Measurements from ENCODE around the gene PKM.

Gene PKM

DNA sequence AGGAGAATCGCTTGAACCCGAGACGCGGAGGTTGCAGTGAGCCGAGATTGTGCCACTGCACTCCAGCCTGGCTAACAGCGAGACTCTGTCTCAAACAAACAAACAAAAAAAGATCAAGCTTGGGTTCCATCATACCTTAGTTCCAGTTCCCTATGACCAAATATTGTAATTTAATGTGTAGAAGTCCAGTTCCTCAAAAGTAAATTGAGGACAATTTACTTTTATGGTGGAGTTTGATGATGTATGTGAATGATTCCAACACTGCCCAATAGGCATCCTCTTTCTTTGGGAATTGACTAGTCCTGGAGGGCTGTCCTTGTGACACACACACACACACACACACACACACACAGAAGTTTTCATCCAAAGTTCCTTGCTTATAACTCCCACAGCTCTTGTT, 2.8 kb upstream of the PKM start:
- no peak for DNase-seq

DNA sequence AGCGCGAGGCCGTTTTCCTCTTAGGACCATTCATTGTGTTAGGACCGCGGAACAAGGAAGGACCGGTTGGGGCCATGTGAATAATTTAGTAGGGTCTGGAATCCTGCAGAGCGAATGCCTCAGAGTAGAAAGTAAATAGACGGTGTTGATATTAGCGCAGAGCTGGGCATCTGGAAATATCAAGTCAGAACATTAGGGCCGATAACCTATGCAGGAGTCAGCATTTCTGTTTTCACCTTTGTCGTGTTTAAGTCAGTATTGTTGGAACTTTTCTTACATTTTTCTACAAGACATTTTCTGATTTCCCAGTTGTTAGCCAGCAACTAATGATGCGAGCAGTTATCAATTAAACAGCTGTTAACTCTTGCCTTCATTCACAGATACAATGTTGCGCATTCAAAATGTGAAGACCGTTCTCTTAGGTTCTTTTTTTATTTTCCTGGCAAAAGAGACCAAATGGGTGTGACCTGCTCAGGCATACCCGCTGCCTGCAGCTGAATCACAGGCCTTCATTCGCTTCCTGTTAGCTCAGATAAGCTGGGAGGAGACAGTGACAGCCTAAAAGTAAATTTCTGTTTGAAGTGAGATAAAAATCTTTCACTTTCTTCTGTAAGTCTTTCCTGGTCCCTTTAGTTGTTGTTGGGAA, 966 bp upstream of the PKM start:
- peak; percentile 32 to 78 (median 48) for DNase-seq

DNA sequence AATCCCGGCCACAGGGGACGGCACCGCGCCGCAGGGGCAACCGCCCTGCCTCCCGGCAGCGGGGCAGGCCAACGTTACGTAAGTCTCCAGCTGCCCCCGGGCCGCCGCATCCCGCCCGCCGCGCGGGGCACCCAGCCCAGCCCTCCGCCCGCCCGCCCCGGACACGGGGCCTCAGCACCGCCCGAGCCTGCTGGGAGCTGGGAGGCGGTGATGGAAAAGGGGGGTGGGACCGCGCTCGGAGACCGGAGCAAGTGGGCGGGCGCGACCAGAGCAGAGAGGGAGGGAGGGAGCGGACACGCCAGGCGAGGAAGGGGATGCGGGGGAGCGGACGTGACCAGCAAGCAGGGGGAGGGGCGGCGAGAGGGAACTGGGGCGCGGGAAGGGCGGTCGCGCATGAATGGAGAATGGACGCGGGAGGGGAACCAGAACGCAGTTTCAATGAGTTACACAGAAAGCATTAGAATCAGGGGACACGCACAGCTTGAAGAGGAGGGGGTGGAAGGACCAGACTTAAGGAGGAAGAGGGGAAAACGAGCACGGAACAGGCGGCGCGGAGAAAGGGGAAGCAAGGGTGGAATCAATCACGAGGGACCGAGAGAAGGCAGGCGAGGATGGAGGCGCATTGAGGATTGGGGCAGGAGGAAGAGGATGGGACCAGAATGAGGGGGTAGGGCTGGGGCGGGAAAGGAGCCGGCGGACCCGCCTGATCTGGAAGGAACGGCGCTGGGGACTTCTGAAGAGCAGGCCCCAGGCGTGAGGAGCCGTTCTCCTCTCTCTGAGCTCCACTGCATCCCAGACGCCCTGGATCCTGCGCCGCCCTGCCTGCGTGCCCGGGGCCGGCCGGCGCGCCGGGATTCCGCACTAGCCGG, 559 bp downstream of the PKM start:
- peak; percentile 48 to 82 (median 50) for DNase-seq

DNA sequence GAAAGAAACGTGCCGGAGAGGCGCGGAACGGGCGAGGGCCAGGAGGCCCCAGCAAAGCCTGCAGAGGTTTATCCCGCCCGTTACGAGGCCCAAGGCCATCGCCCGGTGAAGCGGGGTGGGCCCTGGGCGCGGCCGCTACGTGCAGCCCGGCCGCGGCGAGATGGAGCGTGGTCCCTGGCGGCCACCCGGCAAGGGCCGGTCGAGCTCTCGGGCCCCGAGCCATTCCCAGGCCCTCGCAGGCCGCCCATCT, 1.1 kb downstream of the PKM start:
- peak in 1 of 5 donors; percentile 4 for DNase-seq

DNA sequence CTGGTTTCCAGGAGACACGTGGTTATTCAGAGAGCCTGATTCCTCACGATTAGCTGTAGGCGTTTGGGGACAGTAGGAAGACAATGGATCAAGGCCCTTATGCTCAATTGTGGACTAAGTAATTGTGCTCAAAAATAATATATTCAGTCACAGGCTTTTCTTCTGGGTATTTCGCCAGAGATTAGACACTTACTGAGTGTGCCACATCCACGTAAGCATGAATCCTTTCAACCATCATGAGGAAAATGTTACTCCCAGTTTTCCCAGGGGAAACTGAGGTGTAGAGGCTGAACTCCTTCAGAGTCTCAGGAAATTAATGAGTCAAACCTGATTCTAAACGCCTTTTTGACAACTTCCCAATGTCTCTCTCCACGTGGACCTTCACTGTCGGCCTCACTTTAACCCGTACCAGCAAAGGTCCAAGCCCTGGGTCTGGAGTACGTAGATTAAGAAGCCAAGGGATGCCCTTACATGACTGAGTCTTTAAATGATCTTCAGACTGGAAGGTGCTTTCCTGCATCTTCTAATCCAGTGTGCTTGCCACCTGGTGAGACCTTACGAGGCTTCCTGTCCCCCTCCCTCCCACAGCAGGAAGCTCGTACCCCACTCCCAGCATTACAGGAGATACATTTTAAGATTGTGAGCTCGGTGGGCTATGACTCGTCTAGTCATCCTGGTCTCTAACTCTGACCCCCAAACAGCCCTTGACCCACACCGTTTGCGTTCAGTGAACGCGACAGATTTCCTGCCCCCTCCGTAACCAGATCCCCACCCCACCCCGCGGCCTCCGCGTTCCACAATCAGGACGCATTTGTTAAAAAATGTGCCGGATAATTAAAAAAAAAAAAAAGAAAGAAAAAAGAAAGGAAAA, 1.7 kb downstream of the PKM start:
- DNase-seq = peak; percentile 16 to 61 (median 32)

DNA sequence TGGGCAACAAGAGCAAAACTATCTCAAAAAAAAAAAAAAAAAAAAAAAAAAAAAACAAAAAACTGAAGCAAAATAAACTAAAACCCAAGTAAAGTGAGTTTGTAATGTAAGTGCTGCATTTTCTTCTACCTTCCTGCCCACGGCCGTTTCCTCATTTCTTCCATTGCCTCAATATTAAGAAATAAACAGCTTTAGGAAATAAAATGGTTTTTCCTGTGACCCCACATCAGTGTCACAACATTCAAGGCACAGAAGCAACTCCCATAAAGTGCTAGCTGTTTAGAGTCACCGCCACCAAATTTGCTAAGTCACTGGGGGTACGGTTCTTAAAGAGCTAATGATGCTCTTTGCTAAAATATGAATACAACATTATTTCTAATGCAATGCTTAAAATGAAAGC, 3.3 kb downstream of the PKM start:
- no peak for DNase-seq

DNA sequence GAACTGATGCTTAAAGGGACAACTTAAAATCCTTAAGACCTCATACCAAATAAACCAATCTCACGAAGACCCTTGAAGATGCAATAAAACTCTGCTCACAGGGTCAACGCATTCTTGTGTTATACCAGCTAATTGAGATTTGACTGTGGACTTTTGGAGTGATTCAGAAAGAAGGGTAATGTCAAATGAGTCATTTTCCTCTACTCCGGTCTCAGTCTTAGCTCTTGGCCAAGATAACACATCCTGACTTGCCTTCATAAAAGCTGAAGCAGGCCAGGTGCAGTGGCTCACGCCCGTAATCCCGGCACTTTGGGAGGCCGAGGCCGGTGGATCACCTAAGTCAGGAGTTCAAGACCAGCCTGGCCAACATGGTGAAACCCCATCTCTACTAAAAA, 3.8 kb downstream of the PKM start:
- peak in 1 of 5 donors; percentile 84 for DNase-seq

DNA sequence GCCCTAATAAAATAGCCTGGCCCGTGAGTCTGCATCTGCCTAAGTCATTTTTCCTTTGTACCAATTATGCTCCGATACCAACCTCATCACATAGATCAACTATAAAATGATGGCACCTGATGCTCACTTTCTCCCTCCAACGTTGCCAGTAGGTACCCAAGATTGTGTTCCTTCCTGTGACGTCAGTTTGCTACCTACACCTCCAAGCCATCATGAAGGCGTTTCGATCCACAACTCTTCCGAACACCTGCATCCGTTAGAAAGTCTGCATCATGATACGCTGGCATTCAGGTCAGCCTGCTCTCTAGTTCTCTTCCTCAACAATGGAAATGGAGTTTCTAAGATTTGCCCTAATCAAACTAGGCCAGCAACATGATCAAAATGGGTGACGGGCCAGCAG, 7.7 kb downstream of the PKM start:
- no peak for DNase-seq

DNA sequence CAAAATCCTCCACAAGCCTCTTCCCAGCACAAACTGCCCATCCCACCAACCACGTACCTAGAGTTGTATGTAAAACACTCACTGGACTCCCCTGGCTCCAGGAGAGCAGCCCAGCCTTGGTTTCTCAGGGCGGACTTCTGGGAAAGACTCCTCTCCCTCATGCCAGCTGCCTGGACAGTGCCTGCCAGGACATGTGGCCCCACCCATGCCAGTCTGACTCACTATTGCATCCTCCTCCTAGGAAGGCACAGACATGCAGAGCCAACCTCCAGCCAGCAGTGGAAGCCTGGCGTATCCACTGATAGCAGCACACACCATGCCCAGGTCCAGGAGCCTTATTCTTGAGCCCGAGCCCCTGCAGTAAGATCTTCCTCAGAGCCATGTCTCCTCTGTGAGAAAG, 8.6 kb downstream of the PKM start:
- no peak for DNase-seq

DNA sequence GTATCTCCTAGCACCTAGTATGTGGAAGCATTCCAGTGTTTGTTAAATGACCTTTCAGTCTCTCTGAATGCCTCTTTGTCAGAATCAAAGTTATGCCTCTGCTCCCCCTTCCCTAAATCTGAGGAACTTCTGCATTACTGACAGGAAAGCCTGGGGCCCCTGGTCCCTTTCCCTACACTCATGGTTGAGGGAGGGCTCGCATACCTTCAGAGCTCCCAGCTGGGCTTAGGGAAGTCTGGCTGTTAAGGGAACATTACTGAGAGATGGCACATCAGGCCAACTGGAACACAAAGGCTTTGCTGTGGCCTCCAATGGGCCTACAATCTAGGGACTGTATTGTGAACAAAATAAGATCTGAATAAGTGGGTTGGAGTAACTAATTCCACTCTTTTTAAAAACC, 10.3 kb downstream of the PKM start:
- no peak for DNase-seq

DNA sequence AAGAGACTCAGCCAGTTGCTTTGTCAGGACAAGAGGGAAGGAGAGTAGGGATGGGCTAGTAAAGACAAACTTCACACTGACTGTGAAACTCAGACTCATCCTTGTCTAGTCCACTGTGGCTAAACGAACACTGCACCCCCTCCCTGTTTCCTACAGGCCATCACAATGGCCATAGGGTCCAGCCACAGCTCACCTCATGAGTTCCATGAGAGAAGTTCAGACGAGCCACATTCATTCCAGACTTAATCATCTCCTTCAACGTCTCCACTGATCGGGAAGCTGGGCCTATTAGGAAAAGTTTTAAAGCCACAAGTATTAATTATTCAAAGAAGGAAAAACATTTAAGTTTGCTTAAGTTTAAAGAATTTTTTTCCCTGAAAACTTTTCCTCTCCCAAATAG, 13.8 kb downstream of the PKM start:
- DNase-seq = no peak

DNA sequence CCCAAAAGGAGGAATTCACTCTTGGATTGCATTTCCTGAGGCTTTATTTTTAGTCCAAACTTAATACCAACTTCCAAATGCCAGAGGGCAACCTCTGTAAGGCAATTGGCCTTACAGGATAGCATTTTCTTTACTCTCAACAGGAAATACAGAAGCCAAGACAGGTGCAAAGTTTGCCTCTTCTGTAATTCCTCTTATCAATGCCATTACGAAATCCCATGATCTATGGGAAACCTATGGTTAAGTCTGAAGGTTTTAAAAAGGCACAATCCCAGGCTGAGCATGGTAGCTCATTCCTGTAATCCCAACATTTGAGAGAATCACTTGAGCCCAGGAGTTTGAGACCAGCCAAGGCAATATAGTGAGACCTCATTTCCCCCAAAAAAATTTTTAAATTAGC, 14.9 kb downstream of the PKM start:
- DNase-seq = no peak

DNA sequence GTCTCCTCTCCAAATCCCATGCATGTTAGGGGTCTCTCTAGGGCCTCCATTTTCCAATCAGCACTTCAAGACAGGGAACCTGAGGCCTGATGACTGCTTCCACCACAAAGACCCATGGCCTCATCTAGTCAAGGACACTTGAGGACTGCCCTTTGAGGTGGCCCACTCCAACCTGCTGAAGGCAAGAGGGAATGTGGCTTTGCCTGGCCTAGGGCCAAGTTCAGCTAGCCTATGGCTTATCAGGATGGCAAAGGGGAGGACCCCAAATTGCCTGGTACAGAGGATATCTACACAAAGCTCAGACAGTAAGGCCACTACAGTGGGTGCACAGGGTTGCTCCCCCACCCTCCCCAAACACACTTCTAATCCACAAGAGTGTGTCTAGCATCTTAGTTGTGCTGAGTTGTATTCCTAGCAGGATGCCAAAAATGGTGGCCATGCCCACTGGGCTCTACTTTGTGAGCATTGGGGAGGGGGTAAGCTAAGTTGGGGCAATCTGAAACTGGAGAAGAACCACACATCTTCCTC, 23.4 kb downstream of the PKM start:
- DNase-seq = no peak

DNA sequence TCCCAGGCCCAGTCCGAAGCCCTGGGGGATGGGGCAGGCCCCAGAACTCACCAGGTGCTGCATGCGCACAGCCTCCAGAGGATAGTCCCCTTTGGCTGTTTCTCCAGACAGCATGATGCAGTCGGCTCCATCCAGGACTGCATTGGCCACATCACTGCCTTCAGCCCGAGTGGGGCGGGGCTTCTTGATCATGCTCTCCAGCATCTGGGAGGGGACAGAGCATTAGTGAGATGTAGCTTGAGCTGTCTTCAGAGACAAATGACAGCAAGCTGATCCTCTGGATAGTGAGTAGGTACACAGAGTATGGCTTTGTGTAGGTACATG, 24.4 kb downstream of the PKM start:
- no peak for DNase-seq

DNA sequence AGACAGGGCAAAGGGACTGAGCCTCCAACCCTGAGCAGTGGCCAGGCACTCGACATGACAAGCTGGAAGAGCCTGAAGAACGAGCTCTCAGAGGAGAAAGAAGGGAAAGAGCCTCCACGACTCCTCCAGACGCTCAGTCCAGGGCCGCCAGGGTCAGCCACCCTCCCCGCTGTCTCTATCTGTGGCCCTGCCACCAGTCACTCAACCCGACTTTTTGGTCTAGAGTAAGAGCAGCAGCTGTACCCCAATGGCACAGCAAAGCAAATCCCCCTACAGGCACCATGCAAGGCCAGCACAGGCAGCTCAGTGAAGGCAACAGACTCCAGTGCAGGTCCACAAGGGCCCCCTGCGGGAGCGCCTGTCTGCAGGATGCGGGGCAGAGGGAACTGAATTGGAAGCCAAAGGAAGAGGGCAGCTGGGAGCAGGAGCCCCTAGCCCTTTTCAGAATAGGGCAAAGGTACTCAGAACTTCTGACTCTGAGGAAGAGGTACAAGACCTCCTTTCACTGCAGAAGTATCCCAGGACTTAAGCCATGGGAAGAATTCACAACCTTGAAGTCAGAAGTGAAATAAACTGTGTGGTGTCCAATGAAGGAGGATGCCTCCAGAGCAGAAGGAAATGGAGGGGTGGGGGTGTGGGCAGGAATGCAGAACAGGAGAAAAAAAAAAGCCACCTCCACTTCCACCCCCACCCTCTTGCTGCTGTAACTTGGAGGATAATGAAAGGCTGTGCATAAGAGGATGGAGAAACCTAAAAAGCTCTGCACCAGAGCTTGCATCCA, 24.9 kb downstream of the PKM start:
- DNase-seq = no peak

DNA sequence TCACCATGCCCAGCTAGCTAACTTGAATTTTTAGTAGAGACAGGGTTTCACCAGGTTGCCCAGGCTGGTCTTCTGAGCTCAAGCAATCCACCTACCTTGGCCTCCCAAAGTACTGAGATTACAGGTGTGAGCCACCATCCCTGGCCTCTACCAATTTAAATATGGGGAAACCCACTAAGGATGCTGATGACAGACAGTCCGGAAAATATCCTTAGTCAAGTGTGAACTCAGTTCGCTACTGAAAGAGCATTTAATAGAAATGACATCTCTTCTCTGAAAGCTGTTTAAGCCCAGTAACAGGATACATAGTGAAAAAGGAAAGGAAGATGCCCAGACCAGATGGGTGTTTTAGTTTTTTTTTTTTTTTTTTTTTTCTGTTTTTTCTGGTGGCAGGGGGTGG, 25.7 kb downstream of the PKM start:
- no peak for DNase-seq

DNA sequence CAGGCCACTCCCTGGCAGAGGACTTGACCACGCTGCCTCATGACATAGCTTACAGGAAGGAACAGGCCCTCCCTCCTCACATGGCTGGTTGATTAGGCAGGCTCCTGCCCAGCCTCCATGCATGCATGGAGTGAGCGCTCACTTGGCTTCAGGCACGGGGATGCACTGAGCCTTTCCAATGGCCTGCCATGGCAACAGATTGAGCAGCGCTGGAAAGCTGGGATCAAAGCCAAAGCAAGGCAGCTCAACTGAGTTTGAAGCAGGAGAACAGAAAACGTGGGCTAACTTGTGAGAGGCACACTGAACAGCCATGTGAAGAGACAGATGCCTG, 27.5 kb downstream of the PKM start:
- DNase-seq = no peak

DNA sequence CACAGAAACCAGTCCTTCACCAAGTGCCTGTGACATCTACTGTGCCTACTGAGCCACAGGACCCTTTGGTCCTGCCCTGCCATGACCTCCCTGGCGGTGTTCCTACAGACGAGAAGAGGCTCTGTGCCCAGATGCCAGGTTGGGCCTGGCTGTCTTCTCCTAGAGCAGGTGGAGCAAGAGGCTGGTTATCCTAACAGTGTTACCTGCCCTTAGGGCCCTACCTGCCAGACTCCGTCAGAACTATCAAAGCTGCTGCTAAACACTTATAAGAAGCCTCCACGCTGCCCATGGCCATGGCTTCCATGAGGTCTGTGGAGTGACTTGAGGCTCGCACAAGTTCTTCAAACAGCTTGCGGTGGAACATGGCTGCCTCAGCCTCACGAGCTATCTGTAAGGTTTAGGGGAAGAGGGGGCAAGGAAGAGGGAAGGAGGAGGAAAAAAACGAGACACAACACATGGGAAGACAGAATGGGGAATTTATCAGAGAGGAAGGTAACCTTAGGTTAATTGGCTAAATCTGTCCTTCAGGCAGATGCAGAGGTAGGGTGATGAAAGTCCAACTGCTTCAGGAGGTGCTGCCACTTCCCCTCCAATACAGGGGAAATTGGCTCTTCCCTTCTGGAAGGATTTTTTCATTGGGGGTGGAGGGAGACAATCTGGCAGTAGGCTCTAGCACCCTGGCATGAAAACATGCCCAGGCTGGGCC, 28.0 kb downstream of the PKM start:
- no peak for DNase-seq

DNA sequence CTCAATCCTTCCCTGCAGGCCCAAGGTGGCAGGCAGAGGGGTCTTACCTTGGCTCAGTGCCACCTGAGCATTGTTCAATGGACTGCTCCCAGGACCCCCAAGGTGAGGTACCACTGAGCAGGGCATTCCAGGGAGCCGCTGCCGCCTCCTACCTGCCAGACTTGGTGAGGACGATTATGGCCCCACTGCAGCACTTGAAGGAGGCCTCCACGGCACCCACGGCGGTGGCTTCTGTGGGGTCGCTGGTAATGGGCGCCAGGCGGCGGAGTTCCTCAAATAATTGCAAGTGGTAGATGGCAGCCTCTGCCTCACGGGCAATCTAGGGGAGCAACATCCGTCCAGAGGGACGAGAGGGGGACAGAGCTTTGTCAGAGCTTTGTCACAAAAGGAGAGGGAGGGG, 28.7 kb downstream of the PKM start:
- no peak for DNase-seq

DNA sequence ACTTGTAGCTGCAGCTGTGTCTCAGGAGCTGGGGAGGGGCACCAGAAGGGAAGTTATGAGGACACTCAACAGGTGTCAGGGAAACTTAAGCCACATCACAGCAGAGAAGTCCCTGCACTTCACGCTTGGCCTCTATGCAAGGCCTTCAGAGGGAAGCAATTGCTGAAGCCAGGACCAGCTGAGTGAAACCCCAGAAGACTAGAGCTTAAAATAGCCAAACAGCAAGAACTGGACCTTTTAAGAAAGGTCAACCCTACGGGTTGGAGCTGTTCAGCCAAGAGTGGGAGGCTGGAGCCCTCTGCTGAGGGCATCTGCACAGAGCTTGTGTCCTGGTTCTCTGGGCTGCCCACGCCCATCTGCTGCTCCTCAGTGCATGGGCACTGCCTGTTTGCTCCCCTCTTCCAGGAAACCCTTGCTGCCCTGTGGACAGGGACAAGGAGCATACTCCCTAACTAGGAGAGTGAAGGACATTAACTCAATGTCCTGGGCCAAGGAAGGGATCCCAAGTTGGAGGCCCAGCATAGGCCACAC, 29.5 kb downstream of the PKM start:
- DNase-seq = no peak

DNA sequence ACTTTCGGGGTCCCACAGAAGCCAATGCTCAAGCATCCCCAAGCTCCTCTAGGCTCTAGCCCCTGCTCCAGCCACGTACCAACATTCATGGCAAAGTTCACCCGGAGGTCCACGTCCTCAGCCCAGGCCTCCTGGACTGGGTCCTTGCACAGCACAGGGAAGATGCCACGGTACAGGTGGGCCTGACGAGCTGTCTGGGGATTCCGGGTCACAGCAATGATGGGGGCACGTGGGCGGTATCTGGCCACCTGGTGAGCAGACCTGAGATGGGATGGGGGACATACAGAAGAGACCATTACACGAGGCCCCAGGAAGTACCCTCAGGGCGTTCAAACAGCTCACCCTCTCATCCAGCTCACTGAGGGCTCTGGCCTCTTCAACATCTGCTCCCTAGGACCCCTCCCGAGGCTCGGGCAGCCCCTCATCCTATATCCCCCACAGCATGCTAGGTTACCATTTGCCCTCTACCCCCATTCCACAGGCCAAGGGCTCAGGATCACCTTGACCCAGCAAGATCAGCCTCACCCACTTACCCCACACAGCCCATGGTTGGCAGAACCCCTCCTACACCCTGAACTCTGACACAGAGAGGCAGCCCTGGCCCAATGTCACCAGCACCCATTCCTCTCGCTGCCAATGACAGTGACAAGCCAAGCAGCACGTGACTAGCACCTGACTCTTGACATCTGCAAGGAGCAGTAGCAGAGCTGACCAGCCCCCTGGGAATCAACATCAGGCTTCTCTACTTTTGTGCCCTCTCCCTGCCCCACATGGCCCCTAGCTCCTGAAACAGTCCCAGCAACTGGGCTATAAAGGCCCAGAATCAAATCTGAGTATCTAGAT, 30.4 kb downstream of the PKM start:
- no peak for DNase-seq

Data from T-helper 1 cell (primary cell).